HG03520 (cell line): ENCODE measurements around the gene FAM161B.

Experiments used
- ATAC-seq: cut with Tn5 transposase; IDR thresholded peaks from one replicate; pipeline ENCODE4 v1.9.1; 2021; ENCODE audit warnings: mild to moderate bottlenecking, moderate library complexity; ENCODE audit not compliant: unreplicated experiment

The FAM161B gene

GRCh38 chr14:73884438-73885190 lies 65.3 kb downstream of the FAM161B start:
- ATAC-seq, result no peak
